DND-41 (cell line): ENCODE data around the gene CACNA1F.

ENCODE experiments used
- CTCF ChIP-seq: IDR thresholded peaks from 2 replicates; pipeline ENCODE4 v1.5.1; 2012; ENCODE audit warnings: borderline replicate concordance, low read length, moderate library complexity, mild to moderate bottlenecking; ENCODE audit not compliant: poor library complexity, severe bottlenecking; ENCODE audit errors: extremely low read depth
- EZH2 ChIP-seq: IDR thresholded peaks from 3 replicates; pipeline ENCODE4 v1.6.1; 2012; ENCODE audit warnings: borderline replicate concordance, low read depth, mild to moderate bottlenecking, moderate library complexity, low read length, inconsistent platforms; ENCODE audit not compliant: severe bottlenecking

GRCh38 chrX:49161632-49162031 is 71.5 kb downstream of the CACNA1F start:
- TF ChIP-seq CTCF = no peak
- TF ChIP-seq EZH2 = no peak
